ENCODE results near the gene LRRC26.

GRCh38 chr9:137193771-137194170, 23.9 kb upstream of the LRRC26 start:
- TF ChIP-seq, protein P1, sequence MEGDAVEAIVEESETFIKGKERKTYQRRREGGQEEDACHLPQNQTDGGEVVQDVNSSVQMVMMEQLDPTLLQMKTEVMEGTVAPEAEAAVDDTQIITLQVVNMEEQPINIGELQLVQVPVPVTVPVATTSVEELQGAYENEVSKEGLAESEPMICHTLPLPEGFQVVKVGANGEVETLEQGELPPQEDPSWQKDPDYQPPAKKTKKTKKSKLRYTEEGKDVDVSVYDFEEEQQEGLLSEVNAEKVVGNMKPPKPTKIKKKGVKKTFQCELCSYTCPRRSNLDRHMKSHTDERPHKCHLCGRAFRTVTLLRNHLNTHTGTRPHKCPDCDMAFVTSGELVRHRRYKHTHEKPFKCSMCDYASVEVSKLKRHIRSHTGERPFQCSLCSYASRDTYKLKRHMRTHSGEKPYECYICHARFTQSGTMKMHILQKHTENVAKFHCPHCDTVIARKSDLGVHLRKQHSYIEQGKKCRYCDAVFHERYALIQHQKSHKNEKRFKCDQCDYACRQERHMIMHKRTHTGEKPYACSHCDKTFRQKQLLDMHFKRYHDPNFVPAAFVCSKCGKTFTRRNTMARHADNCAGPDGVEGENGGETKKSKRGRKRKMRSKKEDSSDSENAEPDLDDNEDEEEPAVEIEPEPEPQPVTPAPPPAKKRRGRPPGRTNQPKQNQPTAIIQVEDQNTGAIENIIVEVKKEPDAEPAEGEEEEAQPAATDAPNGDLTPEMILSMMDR (optimal IDR thresholded peaks at IDR 0.05 in 1 of 3, IDR thresholded peaks at IDR 0.05 in 1 of 3, conservative IDR thresholded peaks at IDR 0.05 in 1 of 3; ENCODE audit: extremely low read depth in 1 of 3, insufficient read depth in 2 of 3, low read length in 3 of 3), result no peak
- no peak for TF ChIP-seq EZH2 (IDR thresholded peaks at IDR 0.05; ENCODE audit: low read length)

All from keratinocyte (primary cell).